GM21381 (cell line): ENCODE data around the gene AMOT.
"Not testable (repeated sequence)": the region's sequence is repeated elsewhere in the genome, so short reads cannot be mapped to it uniquely, and the experiment has no call there.

Source experiments
- ATAC-seq: cut with Tn5 transposase; IDR thresholded peaks from one replicate; pipeline ENCODE4 v1.9.1; 2021; ENCODE audit warnings: mild to moderate bottlenecking, moderate library complexity; ENCODE audit not compliant: unreplicated experiment

The AMOT gene, protein sequence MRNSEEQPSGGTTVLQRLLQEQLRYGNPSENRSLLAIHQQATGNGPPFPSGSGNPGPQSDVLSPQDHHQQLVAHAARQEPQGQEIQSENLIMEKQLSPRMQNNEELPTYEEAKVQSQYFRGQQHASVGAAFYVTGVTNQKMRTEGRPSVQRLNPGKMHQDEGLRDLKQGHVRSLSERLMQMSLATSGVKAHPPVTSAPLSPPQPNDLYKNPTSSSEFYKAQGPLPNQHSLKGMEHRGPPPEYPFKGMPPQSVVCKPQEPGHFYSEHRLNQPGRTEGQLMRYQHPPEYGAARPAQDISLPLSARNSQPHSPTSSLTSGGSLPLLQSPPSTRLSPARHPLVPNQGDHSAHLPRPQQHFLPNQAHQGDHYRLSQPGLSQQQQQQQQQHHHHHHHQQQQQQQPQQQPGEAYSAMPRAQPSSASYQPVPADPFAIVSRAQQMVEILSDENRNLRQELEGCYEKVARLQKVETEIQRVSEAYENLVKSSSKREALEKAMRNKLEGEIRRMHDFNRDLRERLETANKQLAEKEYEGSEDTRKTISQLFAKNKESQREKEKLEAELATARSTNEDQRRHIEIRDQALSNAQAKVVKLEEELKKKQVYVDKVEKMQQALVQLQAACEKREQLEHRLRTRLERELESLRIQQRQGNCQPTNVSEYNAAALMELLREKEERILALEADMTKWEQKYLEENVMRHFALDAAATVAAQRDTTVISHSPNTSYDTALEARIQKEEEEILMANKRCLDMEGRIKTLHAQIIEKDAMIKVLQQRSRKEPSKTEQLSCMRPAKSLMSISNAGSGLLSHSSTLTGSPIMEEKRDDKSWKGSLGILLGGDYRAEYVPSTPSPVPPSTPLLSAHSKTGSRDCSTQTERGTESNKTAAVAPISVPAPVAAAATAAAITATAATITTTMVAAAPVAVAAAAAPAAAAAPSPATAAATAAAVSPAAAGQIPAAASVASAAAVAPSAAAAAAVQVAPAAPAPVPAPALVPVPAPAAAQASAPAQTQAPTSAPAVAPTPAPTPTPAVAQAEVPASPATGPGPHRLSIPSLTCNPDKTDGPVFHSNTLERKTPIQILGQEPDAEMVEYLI

DNA sequence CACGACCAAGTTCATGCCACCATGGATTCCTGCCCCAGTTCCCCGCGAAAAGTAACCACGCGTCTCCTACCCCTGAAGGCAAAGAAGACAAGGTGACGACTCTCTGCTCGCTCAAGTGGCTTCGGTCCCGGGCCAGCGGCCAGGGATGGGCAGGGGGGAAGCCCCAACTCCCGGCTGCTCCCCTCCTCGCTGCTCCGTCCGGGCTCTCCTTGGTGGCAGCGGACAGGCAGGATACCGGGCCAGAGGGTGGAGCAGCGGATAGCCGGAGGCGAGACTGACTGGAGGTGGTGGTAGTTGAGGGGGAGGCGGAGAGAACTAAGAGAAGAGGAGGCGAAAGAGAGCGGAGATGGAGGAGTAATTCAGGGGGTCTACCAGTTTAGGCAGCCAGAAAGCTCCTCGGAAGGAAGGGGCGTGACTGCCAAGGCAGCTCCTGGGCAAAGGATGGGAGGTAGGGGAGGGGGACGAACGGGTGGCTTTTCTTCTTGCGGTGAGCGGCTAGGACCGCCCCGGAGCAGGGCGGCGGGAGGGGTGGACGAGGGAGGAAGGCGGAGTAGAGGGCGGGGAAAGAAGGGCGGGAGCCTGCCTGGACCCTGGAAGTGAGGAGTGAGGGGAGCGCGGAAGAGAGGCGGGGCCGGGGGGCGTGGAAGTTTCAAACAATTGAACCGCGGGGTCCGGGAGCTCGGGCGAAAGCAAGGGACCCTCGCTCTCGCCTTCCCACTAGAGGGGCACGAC is at the start of gene AMOT:
TSS of gene AMOT (minus strand) at position 450 of the 732 bp plus-strand sequence. CDS start 17,705 bp downstream, outside the sequence.
- peak; percentile 74 for ATAC-seq

DNA sequence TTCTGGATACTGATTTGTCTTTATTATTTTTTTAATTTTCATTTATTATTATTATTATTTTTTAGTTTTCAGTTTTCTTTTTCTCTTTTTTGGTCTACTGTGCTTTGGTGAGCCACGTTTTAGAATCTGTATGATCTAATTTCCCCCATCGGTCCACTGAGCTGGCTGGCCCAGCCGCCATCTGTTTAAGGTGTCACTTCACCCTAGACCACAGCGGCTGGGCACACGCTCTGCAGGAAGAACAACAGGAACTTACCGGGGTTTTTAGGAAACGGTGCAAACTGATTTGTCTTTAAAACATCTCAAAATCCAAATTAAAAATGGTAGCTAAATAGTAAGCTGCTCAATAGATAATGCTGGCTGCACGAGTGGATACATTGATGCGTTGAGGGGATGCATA is 48.8 kb upstream of the AMOT start:
- peak; percentile 55 for ATAC-seq

DNA sequence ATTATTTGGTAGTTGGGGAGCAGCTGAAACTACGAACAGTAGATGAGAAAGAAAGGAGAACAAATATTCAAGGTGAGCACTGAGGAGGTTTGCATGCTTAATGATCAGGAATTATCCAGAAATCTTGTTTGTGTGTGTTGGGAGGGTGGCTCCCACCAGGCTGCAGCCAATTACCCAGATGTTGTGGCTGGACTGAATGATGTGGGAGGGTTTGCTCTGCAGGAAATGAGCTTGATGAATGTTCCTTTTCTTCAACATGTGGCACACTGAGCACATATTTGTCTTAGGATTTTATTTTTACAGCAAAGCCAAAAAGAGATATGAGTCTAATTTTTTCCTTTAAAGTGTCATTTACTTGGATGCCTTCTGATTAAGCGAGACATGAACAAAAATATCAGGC is 48.3 kb upstream of the AMOT start:
- no peak for ATAC-seq

DNA sequence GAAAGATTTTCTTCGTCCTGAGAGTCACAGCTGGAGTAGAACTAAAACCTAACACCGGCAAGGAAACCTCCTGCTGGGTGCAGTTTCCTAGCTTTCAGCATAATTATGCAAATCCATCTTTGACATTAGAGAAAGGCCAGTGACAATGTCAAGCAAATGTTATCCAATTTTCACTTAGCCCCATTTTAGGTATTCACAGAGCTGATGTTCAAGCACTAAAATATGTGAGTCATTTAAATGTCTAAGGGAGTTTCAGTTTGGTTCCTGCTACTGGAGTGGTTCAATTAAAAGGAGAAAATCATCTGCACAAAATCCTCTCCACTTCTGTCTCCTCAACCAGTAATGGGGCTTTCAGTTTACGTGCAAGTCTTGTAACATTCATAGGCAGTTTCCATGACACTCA is 37.1 kb upstream of the AMOT start:
- no peak for ATAC-seq

DNA sequence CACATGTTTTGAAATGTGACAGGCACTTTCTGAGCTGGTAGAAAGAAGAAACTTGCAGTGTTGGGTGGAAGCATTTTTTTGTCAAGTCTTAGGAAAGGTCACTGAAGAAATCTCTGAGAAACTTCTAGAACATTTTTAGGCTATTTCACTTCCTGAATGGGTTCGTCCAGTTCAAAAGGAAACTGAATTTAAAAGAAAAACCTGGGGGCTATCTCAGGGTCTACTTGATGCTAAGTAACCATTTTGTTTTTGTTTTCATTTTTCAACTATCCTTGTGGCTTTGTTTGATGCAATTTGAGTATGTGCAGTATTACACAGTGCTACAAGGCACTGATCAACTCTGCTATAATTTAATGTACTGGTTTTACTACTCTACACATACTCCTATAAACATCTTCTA is 34.0 kb upstream of the AMOT start:
- no peak for ATAC-seq

DNA sequence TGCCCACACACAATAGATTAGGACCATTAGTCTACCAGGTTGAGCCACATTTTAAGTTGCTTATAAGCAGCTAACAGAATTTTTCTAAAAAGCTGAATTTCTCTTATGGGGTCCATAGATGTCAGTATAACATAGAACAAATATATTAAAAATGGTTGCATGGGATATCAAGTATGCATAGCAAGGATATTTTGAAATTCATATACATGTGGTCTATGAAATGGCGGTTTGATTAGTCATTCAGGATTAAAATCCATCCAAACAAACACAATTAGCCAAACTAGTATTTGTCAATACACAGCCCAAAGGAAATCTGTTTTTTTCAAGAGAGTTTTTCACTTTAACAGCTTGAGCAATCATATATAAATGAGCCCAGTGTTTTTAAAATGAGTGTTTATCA is 33.5 kb upstream of the AMOT start:
- no peak for ATAC-seq

DNA sequence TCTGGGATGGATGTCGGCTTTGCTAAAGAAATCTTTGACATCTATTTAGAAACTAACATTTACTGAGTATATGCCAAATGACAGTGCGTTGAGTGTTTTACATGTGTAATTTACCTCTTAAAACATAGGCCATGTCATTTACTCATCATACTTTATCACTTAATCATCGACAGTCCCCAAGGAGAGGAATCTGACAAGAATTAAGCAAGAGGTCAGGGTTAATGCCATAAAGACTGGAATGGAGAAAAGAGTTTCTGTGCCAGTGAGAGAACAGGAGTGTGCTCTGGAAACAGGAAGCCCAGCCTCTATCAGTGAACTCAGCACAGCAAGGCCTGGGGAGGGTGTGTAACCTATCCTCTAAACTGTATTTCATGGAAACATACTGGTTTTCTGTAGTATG is 28.0 kb upstream of the AMOT start:
- ATAC-seq = no peak

DNA sequence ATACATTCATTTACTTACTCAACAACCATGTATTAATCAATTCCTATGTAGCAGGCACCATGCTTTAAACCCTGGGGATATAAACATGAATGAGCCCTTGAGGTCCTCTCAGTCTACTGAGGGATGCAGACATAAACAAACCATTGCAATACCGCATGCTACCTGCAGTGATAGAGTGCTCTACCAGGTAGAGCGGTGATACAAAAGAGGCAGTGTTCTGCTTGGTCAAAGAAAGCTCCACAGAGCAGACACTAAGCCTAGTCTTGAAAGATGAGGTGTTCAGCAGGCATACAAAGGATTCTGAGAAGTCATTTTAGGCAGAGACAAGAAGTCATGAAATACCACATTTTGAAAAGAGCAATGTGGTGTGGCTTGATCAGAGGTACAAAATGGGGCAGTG is 26.9 kb upstream of the AMOT start:
- ATAC-seq = peak; percentile 84

DNA sequence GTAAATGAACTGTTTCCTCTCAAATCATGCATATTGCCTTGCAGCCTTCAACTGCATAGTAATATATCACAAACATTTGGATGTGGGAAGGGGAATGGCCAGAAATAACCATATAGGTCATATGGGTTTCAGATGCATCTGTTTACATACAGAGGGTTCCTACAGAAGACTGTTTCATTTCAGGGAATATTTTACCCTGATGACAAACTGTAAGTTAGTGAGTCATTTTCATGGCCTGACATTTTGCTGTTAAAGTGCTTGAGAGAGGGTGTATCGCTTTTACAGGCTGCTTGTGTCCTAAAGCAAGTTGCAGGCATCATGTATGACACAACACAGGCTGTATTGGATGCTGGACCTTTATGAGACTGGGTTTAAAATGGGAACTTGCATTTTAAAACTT is 25.5 kb upstream of the AMOT start:
- no peak for ATAC-seq

DNA sequence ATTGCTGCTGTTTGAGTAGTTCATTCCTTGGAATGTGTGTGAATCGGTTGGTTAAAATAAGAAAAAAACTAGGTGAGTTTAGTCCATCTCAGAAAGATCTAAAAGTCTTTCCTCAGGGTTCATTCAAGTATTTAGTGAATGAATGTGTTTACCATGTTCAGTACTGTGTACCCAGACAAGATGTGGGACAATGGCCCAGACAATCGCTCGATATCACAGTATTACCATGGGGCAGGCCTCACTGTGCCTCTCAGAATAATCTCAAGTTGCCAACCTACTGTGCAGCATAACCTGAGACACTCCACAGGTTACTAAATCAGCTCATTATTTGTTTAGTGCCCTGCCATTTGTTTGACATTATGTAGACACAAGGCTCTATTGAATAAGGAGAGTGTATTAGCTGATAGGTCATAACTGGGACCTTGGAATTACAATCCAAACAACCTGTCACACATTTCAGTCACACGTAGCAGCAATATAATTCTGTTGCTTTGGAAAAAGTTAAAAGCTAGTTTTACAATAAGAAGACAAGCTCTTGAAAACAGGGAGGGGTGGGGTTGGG is 24.9 kb upstream of the AMOT start:
- ATAC-seq = no peak

DNA sequence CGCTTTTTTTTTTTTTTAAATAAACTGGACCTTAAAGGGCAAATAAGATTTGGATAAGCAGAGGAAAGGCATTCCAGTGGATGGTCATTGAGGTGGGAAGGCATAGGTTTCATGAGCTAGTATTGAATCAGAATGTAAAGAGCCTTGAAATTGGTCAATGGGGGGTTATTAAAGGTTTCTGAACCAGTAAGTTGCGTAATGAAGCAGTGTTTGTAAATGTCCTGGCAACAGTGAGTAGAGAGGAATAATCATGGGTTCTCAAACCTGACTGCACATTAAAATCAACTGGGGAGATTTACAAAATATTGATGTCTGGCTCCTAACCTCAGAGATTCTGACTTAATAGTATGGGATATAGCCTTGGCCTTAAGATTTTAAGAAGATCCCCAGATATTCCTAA is 23.2 kb upstream of the AMOT start:
- no peak for ATAC-seq

DNA sequence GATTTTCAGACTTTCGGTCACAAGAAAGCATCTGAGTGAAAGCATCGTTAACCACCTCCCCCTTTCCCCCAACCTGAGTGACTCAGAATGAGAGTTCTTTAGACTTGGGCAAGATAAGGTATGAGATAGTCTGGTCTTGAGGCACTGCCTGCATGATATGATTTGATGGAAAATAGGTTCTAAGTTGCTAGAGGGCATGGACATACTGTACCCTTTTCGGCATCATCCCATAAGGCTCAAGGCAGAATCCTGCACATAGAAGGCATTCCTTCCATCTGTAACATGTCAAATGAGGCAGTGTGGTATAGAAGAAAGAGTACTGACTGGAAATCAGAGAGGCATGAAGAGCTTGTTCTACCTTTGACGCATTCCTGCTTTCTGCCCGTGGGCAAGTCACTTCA is 16.8 kb upstream of the AMOT start:
- ATAC-seq = no peak

DNA sequence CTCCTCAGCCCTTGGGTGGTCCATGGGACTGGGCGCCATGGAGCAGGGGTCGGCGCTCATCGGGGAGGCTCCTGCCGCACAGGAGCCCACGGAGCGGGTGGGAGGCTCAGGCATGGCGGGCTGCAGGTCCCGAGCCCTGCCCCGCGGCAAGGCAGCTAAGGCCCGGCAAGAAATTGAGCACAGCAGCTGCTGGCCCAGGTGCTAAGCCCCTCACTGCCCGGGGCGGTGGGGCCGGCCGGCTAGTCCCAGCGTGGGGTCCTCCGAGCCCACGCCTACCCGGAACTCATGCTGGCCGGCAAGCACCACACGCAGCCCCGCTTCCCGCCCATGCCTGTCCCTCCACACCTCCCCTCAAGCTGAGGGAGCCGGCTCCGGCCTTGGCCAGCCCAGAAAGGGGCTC is 14.3 kb upstream of the AMOT start:
- ATAC-seq = not testable (repeated sequence)

DNA sequence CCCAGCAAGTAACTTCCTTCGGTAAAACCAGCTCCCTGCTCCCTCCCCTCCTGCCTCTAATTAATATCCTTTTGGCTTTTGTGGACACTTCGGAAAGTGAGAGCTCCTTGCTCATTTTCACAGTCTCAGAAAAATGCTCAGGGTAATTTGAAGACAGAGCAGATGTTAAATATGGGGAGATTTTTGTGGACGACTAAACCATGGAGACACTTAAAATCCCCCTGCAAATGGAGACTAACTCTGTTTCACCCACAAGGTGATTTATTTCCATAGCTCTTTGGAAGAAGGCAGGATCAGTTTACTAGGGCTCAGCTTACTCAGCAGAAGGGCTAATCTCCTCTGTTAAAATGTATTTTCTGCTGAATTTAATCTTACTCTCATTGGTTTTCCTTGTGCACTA is 12.2 kb upstream of the AMOT start:
- no peak for ATAC-seq

DNA sequence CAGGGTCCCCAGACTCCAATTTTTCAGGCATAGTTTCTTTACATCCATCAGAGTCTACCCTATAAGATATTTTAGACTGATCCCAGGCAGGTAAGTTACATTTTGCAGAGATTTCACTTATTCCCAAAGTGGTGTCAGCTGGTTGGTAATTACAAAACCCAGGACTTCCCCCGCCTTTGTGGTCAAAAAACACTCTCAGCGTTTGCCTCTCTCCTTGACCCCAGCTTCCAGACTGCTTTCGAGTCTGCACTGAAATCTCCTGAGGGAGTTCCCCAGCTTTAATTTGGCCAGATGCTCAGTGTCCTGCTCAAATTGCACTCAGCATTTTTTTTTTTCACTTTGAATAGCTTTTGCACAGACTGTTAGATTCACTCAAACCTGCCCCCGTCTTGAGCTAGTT is 11.2 kb upstream of the AMOT start:
- peak; percentile 52 for ATAC-seq

DNA sequence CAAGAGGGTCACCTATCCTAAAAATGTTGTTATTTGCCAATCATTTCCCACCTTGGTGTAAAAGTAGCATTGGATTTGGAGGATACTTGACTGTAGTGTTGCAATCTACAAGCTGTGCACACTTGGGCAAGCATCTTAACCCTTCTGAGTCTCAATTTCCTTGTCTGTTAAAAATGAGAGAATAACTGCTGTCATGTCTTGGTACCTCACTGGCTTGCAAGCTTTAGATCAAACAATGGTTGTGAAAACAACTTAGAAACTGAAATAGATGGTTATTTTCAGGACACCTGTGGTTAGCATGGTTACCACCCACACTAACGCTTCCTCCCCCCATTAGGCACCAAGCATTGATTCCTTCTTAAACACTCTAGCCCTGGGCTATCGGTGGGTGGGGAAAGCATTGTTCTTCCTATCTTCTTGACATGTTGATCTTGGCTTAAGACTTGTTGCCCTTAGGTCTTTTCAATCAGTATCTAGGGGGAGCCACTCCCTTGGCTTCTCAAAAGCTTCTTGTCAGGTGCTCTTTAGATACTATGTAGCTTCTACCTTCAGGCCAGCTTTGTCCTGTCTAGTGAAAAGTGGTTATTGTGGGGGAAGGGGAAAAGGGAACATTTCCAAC is 10.6 kb upstream of the AMOT start:
- peak; percentile 89 for ATAC-seq

DNA sequence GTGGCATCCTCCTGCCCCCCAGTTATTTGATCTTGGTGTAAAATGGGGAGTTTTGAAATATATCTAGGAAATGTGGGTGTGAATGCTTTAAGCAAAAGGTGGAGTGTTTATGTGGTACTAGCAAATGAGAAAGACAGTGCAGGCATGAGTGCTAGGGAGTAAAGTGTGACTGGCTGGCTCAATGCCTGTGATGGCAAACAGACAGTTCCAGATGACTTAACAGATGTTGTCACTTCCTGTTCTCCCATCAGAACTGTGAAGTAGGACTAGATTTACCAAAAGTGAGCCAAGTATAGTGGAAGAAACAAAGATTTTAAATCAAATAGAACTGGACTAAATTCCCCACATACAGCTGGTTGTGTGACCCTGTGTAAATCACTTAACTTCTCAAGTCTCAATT is 8.4 kb upstream of the AMOT start:
- no peak for ATAC-seq

DNA sequence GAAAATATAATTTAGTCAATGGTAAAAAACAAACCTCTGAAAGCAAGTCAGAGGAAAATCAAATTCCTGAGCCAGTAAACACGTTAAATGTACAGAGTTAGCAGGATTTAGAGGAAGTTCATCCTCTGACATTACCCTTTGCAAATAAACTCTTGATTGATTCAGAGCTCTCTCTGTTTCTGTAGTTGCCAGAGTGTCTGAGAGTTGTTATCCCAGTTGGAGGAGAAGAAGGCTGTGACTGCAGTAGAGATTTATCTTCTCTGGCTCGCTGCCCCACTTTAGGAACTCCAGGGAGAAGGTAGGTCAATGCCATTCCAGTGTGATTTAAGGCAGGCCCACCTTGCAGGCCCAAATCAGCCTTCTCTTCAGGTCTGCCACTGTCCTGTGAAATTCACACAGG is 6.2 kb upstream of the AMOT start:
- ATAC-seq = no peak

DNA sequence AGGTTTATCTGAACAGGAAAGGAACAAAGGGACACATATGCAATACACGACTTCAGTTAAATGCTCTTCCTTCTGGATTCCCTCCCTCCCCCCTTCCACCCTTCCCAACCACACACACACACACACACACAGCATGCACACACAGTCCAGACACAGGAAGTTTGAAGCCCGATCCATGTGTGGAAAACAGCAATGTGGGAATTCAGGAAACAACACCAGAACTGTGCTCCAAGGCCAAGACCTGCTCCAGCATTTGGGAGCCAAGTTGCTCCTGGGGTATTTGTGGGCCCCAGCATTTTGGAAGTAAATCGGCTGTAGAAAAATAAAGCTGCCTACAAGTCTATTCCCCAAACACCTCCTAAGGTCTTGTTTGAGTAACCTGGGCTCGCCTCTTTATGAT is 5.6 kb upstream of the AMOT start:
- ATAC-seq = no peak

DNA sequence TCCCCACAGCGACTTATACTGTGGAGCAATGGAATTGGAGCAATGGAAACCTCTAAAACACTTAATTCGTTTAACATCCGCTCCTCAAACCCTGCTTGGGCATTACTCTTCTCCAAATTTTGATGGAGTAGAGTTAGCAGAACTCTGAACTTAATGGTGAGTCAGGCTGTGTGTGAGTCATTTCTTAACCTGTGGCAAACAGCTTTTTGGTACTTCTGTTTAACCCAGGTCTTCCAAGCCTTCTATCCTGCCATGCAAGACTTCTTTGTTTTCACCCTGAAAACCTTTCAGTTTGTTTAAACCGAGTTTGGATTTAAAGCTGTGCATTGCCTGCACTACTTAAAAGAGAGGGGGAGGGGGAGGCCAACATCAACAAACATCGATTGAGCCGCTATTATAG is 3.6 kb upstream of the AMOT start:
- no peak for ATAC-seq
